H1 (cell line): ENCODE measurements around the gene RIPOR2. TPM values are rescaled to one million over a fixed set of nuclear protein-coding genes. Genes with fewer than 3 reads are reported as not detected.

ENCODE experiments used
- CTCF ChIA-PET: fragments of 300-600 bp; sonication (Branson Sonifier 250); formaldehyde crosslinking; loops from one replicate; lab custom pipeline; 2021; ENCODE audit not compliant: partially characterized antibody; lab: Charles Lee
- POLR2A ChIA-PET: fragments of 300-600 bp; sonication (Branson Sonifier 250); formaldehyde crosslinking; loops from one replicate; lab custom pipeline; 2021; ENCODE audit warnings: inconsistent platforms; ENCODE audit not compliant: partially characterized antibody; lab: Charles Lee
- DNase-seq, 2 experiments: peaks; one replicate each; pipeline versions ENCODE4 v3.0.0 to v3.0.0-alpha.2; 2010 to 2022; ENCODE audit warnings: low spot score in 2 of 2, low read depth in 1 of 2, mixed read lengths in 1 of 2
- FAIRE-seq: peaks from 2 replicates; lab custom pipeline; 2011; peaks lifted over from hg19 to GRCh38; lab: Jason Lieb, UNC
- H2AFZ ChIP-seq: 2 replicates; pipeline ENCODE4 v1.8.1; 2012; ENCODE audit warnings: low read length, inconsistent platforms
- H2AK5ac ChIP-seq: 2 replicates; pipeline ENCODE4 v1.6.1; 2013; ENCODE audit warnings: low read depth, low read length
- H2BK120ac ChIP-seq: replicated peaks from 2 replicates; pipeline ENCODE3; 2013; ENCODE audit warnings: low read depth, low read length, inconsistent platforms
- H2BK12ac ChIP-seq: 2 replicates; pipeline ENCODE4 v1.6.1; 2013; ENCODE audit warnings: low read depth, low read length
- H2BK15ac ChIP-seq: 2 replicates; pipeline ENCODE4 v1.6.1; 2013; ENCODE audit warnings: low read length
- H2BK20ac ChIP-seq: 2 replicates; pipeline ENCODE4 v1.6.1; 2013; ENCODE audit warnings: low read length
- H2BK5ac ChIP-seq: 2 replicates; pipeline ENCODE4 v1.6.1; 2013; ENCODE audit warnings: low read depth, low read length
- H3K14ac ChIP-seq: 2 replicates; pipeline ENCODE4 v1.6.1; 2013; ENCODE audit warnings: inconsistent platforms; ENCODE audit not compliant: insufficient read length
- H3K18ac ChIP-seq: 2 replicates; pipeline ENCODE4 v1.6.1; 2013; ENCODE audit warnings: low read length; ENCODE audit errors: extremely low read depth
- H3K23ac ChIP-seq: 2 replicates; pipeline ENCODE4 v1.6.1; 2013; ENCODE audit warnings: inconsistent platforms; ENCODE audit not compliant: insufficient read length
- H3K23me2 ChIP-seq: 2 replicates; pipeline ENCODE4 v1.6.1; 2013; ENCODE audit warnings: low read depth, low read length
- H3K27ac ChIP-seq: 2 replicates; pipeline ENCODE4 v1.6.1; 2011; ENCODE audit warnings: low read depth, low read length, inconsistent platforms
- H3K27me3 ChIP-seq, 4 experiments: replicated peaks in 1 of 4; 1 replicate in 1 of 4; 2 replicates in 3 of 4; pipeline versions ENCODE4 v1.6.1 to v1.8.1; 2011 to 2013; ENCODE audit warnings: low read length in 3 of 4, mild to moderate bottlenecking in 3 of 4, inconsistent platforms in 2 of 4, mixed read lengths in 2 of 4, moderate library complexity in 1 of 4; ENCODE audit not compliant: control insufficient read depth in 3 of 4, insufficient read depth in 3 of 4; ENCODE audit errors: extremely low read depth in 1 of 4
- H3K36me3 ChIP-seq, 4 experiments: 2 replicates each; pipeline versions ENCODE4 v1.6.1 to v1.8.1; 2011 to 2013; ENCODE audit warnings: mild to moderate bottlenecking in 4 of 4, low read length in 3 of 4, moderate library complexity in 2 of 4, control low read depth in 1 of 4, inconsistent platforms in 1 of 4; ENCODE audit not compliant: insufficient read depth in 4 of 4, control insufficient read depth in 2 of 4
- H3K4ac ChIP-seq: replicated peaks from 2 replicates; pipeline ENCODE3; 2013; ENCODE audit warnings: low read length, low read depth, mixed read lengths, inconsistent platforms; ENCODE audit not compliant: insufficient read length
- H3K4me1 ChIP-seq, 4 experiments: replicated peaks in 1 of 4; 1 replicate in 1 of 4; 2 replicates in 3 of 4; pipeline versions ENCODE4 v1.6.1 to v1.8.1; 2011 to 2013; ENCODE audit warnings: low read length in 3 of 4, inconsistent platforms in 2 of 4, mixed read lengths in 1 of 4; ENCODE audit not compliant: insufficient read depth in 4 of 4, control insufficient read depth in 3 of 4
- H3K4me2 ChIP-seq, 2 experiments: 2 replicates each; pipeline versions ENCODE4 v1.6.1 to v1.8.1; 2011 to 2013; ENCODE audit warnings: low read depth in 2 of 2, low read length in 2 of 2, control low read depth in 1 of 2, inconsistent platforms in 1 of 2, mild to moderate bottlenecking in 1 of 2; ENCODE audit not compliant: insufficient read depth in 1 of 2
- H3K4me3 ChIP-seq, 4 experiments: fragments of 200-600, 300-600 bp in 1 of 4; sonication (generic), shearing (Covaris generic), sonication (Bioruptor Twin) in 1 of 4; 2 replicates each; pipeline versions ENCODE4 v1.5.1 to v1.8.1; 2011 to 2016; ENCODE audit warnings: low read length in 4 of 4, low read depth in 3 of 4, control low read depth in 2 of 4, inconsistent platforms in 2 of 4, mild to moderate bottlenecking in 2 of 4, mixed read lengths in 1 of 4, moderate library complexity in 1 of 4; ENCODE audit not compliant: insufficient read depth in 2 of 4; ENCODE audit errors: extremely low read depth in 1 of 4
- H3K56ac ChIP-seq: replicated peaks from 2 replicates; pipeline ENCODE3; 2013; ENCODE audit warnings: low read depth, mild to moderate bottlenecking, mixed read lengths, low read length, inconsistent platforms; ENCODE audit not compliant: insufficient read length
- H3K79me1 ChIP-seq: 2 replicates; pipeline ENCODE4 v1.6.1; 2013; ENCODE audit warnings: low read depth, low read length, control low read depth
- H3K79me2 ChIP-seq, 2 experiments: 2 replicates each; pipeline versions ENCODE4 v1.6.1 to v1.8.1; 2012 to 2013; ENCODE audit warnings: low read length in 2 of 2, mild to moderate bottlenecking in 2 of 2, inconsistent platforms in 1 of 2; ENCODE audit not compliant: insufficient read depth in 2 of 2, control insufficient read depth in 1 of 2
- H3K9ac ChIP-seq, 4 experiments: replicated peaks in 1 of 4; 1 replicate in 1 of 4; 2 replicates in 3 of 4; pipeline versions ENCODE4 v1.6.1 to v1.8.1; 2011 to 2013; ENCODE audit warnings: low read depth in 3 of 4, low read length in 3 of 4, control low read depth in 2 of 4, mild to moderate bottlenecking in 2 of 4, moderate library complexity in 2 of 4, inconsistent platforms in 1 of 4; ENCODE audit errors: extremely low read depth in 1 of 4
- H3K9me3 ChIP-seq, 2 experiments: 2 replicates each; pipeline versions ENCODE4 v1.6.1 to v1.8.1; 2012 to 2013; ENCODE audit warnings: mild to moderate bottlenecking in 2 of 2, moderate library complexity in 2 of 2, control low read depth in 1 of 2, inconsistent platforms in 1 of 2, low read depth in 1 of 2, low read length in 1 of 2, mixed read lengths in 1 of 2; ENCODE audit not compliant: insufficient read depth in 2 of 2
- H4K20me1 ChIP-seq, 2 experiments: replicated peaks in 1 of 2; 2 replicates each; pipeline versions ENCODE3 to v1.8.1; 2011 to 2013; ENCODE audit warnings: inconsistent platforms in 2 of 2, low read length in 2 of 2, mild to moderate bottlenecking in 1 of 2; ENCODE audit not compliant: insufficient read depth in 2 of 2, control insufficient read depth in 1 of 2
- H4K5ac ChIP-seq: 2 replicates; pipeline ENCODE4 v1.6.1; 2013; ENCODE audit warnings: low read length, low read depth, mixed read lengths, inconsistent platforms; ENCODE audit not compliant: insufficient read length
- H4K8ac ChIP-seq: 2 replicates; pipeline ENCODE4 v1.8.0; 2013; ENCODE audit warnings: mild to moderate bottlenecking, moderate library complexity, low read length, inconsistent platforms; ENCODE audit not compliant: insufficient read depth; ENCODE audit errors: extremely low read depth
- H4K91ac ChIP-seq: replicated peaks from 2 replicates; pipeline ENCODE3; 2013; ENCODE audit warnings: low read length, mixed read lengths, inconsistent platforms; ENCODE audit not compliant: insufficient read length
- CTCF ChIP-seq, 3 experiments: IDR thresholded peaks; 1 replicate in 2 of 3; 2 replicates in 1 of 3; pipeline versions ENCODE4 v1.5.1 to v1.6.1; 2011; ENCODE audit warnings: low read length in 3 of 3, mild to moderate bottlenecking in 3 of 3, inconsistent platforms in 2 of 3, low read depth in 1 of 3, moderate library complexity in 1 of 3; ENCODE audit not compliant: insufficient read depth in 1 of 3; ENCODE audit errors: control extremely low read depth in 1 of 3
- EGR1 ChIP-seq: IDR thresholded peaks from 2 replicates; pipeline ENCODE4 v1.6.1; 2011; ENCODE audit warnings: low read depth, low read length, borderline replicate concordance
- JUN ChIP-seq: IDR thresholded peaks from 2 replicates; pipeline ENCODE4 v1.6.1; 2011; ENCODE audit warnings: low read depth, mild to moderate bottlenecking, improper control_type of control experiment, low read length
- NRF1 ChIP-seq: IDR thresholded peaks from 2 replicates; pipeline ENCODE4 v1.6.1; 2011; ENCODE audit warnings: mild to moderate bottlenecking, low read depth, low read length, improper control_type of control experiment
- POLR2A ChIP-seq, 2 experiments: IDR thresholded peaks; 1 replicate in 1 of 2; 2 replicates in 1 of 2; pipeline ENCODE4 v1.6.1; 2011; ENCODE audit warnings: low read depth in 2 of 2, low read length in 2 of 2, mild to moderate bottlenecking in 2 of 2; ENCODE audit errors: control extremely low read depth in 1 of 2
- RAD21 ChIP-seq, 2 experiments: IDR thresholded peaks in 1 of 2; conservative IDR thresholded peaks in 1 of 2; 2 replicates each; pipeline ENCODE4 v1.6.1; 2011; ENCODE audit warnings: low read depth in 2 of 2, low read length in 2 of 2, improper control_type of control experiment in 1 of 2, inconsistent platforms in 1 of 2, mild to moderate bottlenecking in 1 of 2, moderate library complexity in 1 of 2
- RNF2 ChIP-seq: fragments of 200-900, 300-1000 bp; sonication (generic); IDR thresholded peaks from 2 replicates; pipeline ENCODE4 v1.7.1; 2016; ENCODE audit warnings: borderline replicate concordance, low read depth, mild to moderate bottlenecking, antibody characterized with exemption, low read length; ENCODE audit not compliant: poor library complexity, severe bottlenecking; ENCODE audit errors: missing control alignments
- TBP ChIP-seq: IDR thresholded peaks from 2 replicates; pipeline ENCODE4 v1.6.1; 2011; ENCODE audit warnings: low read depth, low read length, improper control_type of control experiment
- WGBS, 2 experiments: shearing (Covaris generic) in 1 of 2; methylation state at CpG; one replicate each; pipeline versions ENCODE4 v1.1.6 to v1.1.7; 2013 to 2015; ENCODE audit warnings: low lambda C conversion rate in 2 of 2, mixed read lengths in 2 of 2, inconsistent platforms in 1 of 2, low coverage in 1 of 2, missing lambda C conversion rate in 1 of 2; ENCODE audit not compliant: insufficient replicate concordance in 2 of 2, insufficient coverage in 1 of 2, insufficient read length in 1 of 2; ENCODE audit errors: extremely low coverage in 1 of 2, missing lambda C conversion rate in 1 of 2; 5-methylcytosine and 5-hydroxymethylcytosine counted together
- polyA plus RNA-seq, 7 experiments: library from polyadenylated mRNA; depleted of rRNA in 3 of 7; stranded (reverse) in 5 of 7; unstranded in 2 of 7; fragments of >200 nt in 5 of 7; fragments of 200-250 nt in 2 of 7; gene quantifications; 1 replicate in 5 of 7; 2 replicates in 1 of 7; 4 replicates in 1 of 7; pipeline versions ENCODE4 v1.2.1 to v1.2.3, GENCODE V29; 2011 to 2013; ENCODE audit warnings: missing spikeins in 2 of 7, mixed read lengths in 2 of 7
- total RNA-seq: library from RNA; stranded (reverse); fragmentation: NEBNext Ultra II Directional; extraction: Animal tissue kit (Norgen Biotek cat#: 25700); gene quantifications from 2 replicates; pipeline ENCODE4 v1.2.1, GENCODE V29; 2021
- TF ChIP-seq, protein P1 (sequence below): IDR thresholded peaks from 2 replicates; pipeline ENCODE4 v1.6.1; 2012; ENCODE audit warnings: low read length, inconsistent platforms

RIPOR2 gene
- total and polyA plus RNA-seq, 2 of the 8 experiments (the other 6 are each of a cell fraction or from before 2014, with no cell fraction given), result 16.7 to 45.6 TPM

- H3K4me3 ChIP-seq, result no peak overlapping the region
- no peak overlapping the region for H2BK5ac ChIP-seq
- H2AFZ ChIP-seq, result no peak overlapping the region
- no peaks in the 10 kb centered on the region for H3K9me3 ChIP-seq
- no peak overlapping the region for H2BK15ac ChIP-seq
- H2BK20ac ChIP-seq, result no peak overlapping the region
- H3K4me1 ChIP-seq, result no peaks in the 10 kb centered on the region
- H3K4ac ChIP-seq, result no peak overlapping the region
- H3K79me2 ChIP-seq, result no peaks in the 10 kb centered on the region
- H3K18ac ChIP-seq, result no peak overlapping the region
- H3K23ac ChIP-seq, result no peak overlapping the region
- WGBS, 2 experiments, result 89% methylated on average over 5 of the region's 5 CpGs; no CpG with 5 or more reads in 1 of the 2 experiments
- H3K56ac ChIP-seq, result no peak overlapping the region
- no peak overlapping the region for H3K14ac ChIP-seq
- no peak for FAIRE-seq
- DNase-seq, result no peak
- no peaks in the 10 kb centered on the region for H3K79me1 ChIP-seq
- no peak overlapping the region for H2BK120ac ChIP-seq
- no peak overlapping the region for H4K91ac ChIP-seq
- no peaks in the 10 kb centered on the region for H3K36me3 ChIP-seq
- H3K4me2 ChIP-seq, result no peak overlapping the region
- H3K27ac ChIP-seq, result no peak overlapping the region
- POLR2A ChIA-PET, result no interaction called here
- no peak overlapping the region for H2AK5ac ChIP-seq
- no peak overlapping the region for H3K9ac ChIP-seq
- H4K5ac ChIP-seq, result no peak overlapping the region
- H4K20me1 ChIP-seq, result no peaks in the 10 kb centered on the region
- CTCF ChIA-PET, result interaction anchor here (0.8 to 1.4 kb wide), 3 partner anchors 103 to 244 kb away, joined by 3 to 5 read pairs (median 3); no protein-coding TSS in a partner anchor
- no peak overlapping the region for H2BK12ac ChIP-seq
- H3K27me3 ChIP-seq, result no peaks in the 10 kb centered on the region
- H3K23me2 ChIP-seq, result no peaks in the 10 kb centered on the region
- H4K8ac ChIP-seq, result no peak overlapping the region
- no peak for TF ChIP-seq NRF1
- TF ChIP-seq TBP, result no peak
- TF ChIP-seq, protein P1, sequence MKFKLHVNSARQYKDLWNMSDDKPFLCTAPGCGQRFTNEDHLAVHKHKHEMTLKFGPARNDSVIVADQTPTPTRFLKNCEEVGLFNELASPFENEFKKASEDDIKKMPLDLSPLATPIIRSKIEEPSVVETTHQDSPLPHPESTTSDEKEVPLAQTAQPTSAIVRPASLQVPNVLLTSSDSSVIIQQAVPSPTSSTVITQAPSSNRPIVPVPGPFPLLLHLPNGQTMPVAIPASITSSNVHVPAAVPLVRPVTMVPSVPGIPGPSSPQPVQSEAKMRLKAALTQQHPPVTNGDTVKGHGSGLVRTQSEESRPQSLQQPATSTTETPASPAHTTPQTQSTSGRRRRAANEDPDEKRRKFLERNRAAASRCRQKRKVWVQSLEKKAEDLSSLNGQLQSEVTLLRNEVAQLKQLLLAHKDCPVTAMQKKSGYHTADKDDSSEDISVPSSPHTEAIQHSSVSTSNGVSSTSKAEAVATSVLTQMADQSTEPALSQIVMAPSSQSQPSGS, result no peak
- TF ChIP-seq EGR1, result no peak
- TF ChIP-seq RAD21 (IDR thresholded peaks at IDR 0.05 in 1 of 2, conservative IDR thresholded peaks at IDR 0.05 in 1 of 2; ENCODE audit: low read depth in 2 of 2, low read length in 2 of 2), result no peak
- TF ChIP-seq POLR2A (IDR thresholded peaks at IDR 0.05; ENCODE audit: control extremely low read depth in 1 of 2, low read depth in 2 of 2, low read length in 2 of 2), result no peak
- TF ChIP-seq RNF2, result no peak
- TF ChIP-seq JUN, result no peak
- TF ChIP-seq CTCF (IDR thresholded peaks at IDR 0.05; ENCODE audit: control extremely low read depth in 1 of 3, insufficient read depth in 1 of 3, low read depth in 1 of 3, low read length in 3 of 3), result no peak
Measured at GRCh38 chr6:24768361-24768760, 167.4 kb downstream of the RIPOR2 start.
